ENCODE measurements around the gene KCNJ3.

GRCh38 chr2:154689158-154689557, 9.3 kb upstream of the KCNJ3 start:
- TF ChIP-seq POLR2A (IDR thresholded peaks at IDR 0.05; ENCODE audit: low read length) (no peak), GATA1 (IDR thresholded peaks at IDR 0.05; ENCODE audit: low read depth, low read length) (no peak)

Data from erythroblast (primary cell).